ENCODE data around the gene CHD6.

CHD6 gene

GRCh38 chr20:41627611-41628244 lies 9.6 kb upstream of the CHD6 start:
- POLR2A ChIA-PET, result no interaction called here
- no peak for TF ChIP-seq ZNF473 (tag by site-specific recombination; IDR thresholded peaks at IDR 0.05)
- TF ChIP-seq ZNF416 (tag by site-specific recombination; IDR thresholded peaks at IDR 0.05), result no peak
- TF ChIP-seq ZNF24 (tag by site-specific recombination; IDR thresholded peaks at IDR 0.05), result no peak
- no peak for TF ChIP-seq ZNF140 (tag by site-specific recombination; IDR thresholded peaks at IDR 0.05)
- no peak for TF ChIP-seq EGR2 (tag by site-specific recombination; IDR thresholded peaks at IDR 0.05; ENCODE audit: low read depth)
- TF ChIP-seq ZNF664 (tag by site-specific recombination; IDR thresholded peaks at IDR 0.05), result no peak
- no peak for TF ChIP-seq ZNF138 (tag by site-specific recombination; IDR thresholded peaks at IDR 0.05; ENCODE audit: borderline replicate concordance)
- TF ChIP-seq, protein P1, sequence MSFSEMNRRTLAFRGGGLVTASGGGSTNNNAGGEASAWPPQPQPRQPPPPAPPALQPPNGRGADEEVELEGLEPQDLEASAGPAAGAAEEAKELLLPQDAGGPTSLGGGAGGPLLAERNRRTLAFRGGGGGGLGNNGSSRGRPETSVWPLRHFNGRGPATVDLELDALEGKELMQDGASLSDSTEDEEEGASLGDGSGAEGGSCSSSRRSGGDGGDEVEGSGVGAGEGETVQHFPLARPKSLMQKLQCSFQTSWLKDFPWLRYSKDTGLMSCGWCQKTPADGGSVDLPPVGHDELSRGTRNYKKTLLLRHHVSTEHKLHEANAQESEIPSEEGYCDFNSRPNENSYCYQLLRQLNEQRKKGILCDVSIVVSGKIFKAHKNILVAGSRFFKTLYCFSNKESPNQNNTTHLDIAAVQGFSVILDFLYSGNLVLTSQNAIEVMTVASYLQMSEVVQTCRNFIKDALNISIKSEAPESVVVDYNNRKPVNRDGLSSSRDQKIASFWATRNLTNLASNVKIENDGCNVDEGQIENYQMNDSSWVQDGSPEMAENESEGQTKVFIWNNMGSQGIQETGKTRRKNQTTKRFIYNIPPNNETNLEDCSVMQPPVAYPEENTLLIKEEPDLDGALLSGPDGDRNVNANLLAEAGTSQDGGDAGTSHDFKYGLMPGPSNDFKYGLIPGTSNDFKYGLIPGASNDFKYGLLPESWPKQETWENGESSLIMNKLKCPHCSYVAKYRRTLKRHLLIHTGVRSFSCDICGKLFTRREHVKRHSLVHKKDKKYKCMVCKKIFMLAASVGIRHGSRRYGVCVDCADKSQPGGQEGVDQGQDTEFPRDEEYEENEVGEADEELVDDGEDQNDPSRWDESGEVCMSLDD (tag by site-specific recombination; IDR thresholded peaks at IDR 0.05), result no peak
- no peak for TF ChIP-seq WT1 (tag by site-specific recombination; IDR thresholded peaks at IDR 0.05)
- TF ChIP-seq SALL2 (tag by site-specific recombination; IDR thresholded peaks at IDR 0.05; ENCODE audit: borderline replicate concordance), result no peak
- TF ChIP-seq KLF8 (tag by site-specific recombination; IDR thresholded peaks at IDR 0.05), result no peak
- TF ChIP-seq ZEB2 (tag by site-specific recombination; IDR thresholded peaks at IDR 0.05), result no peak
- TF ChIP-seq ZNF670 (tag by site-specific recombination; IDR thresholded peaks at IDR 0.05; ENCODE audit: low read depth), result no peak
- TF ChIP-seq SP3 (tag by site-specific recombination; IDR thresholded peaks at IDR 0.05), result no peak
- TF ChIP-seq KLF9 (tag by site-specific recombination; IDR thresholded peaks at IDR 0.05; ENCODE audit: low read depth), result no peak
- Histone ChIP-seq H3K4me1 (ENCODE audit: control insufficient read depth, insufficient read depth, low read length) (no peaks in the 10 kb centered on the region), H3K9me3 (ENCODE audit: control insufficient read depth, insufficient read depth, low read depth, low read length) (no peaks in the 10 kb centered on the region), H3K27ac (ENCODE audit: extremely low read depth, low read depth, low read length) (no peak overlapping the region), H3K36me3 (ENCODE audit: control insufficient read depth in 2 of 2, insufficient read depth in 1 of 2, low read length in 2 of 2) (no peaks in the 10 kb centered on the region), H3K4me3 (ENCODE audit: low read depth, low read length) (no peak overlapping the region)
- CTCF ChIA-PET, result interaction anchor here (1.1 kb wide), 1 partner anchor 145 kb away, joined by 3 read pairs; no protein-coding TSS in a partner anchor

DNA sequence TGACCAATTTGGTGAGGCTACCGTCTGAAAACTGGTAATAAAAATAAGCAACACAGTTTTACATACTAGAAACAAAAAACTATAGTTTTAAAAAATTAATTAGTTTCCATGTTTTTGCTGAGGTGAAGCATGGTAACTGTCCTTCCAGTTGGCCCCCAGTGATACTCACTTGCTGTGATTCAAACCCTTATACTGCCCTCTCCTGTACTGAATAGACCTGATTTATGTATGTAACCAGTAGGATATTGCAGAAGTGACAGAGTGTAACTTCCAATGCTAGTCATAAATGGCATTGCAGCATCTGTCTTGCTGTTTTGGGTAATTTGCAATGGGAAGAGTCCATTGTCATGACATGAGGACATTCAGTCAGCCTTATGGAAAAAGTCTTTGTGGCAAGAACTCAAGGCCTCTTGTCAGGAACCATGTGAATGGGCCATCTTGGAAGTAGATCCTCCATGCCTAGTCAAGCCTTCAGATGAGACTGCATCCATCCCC lies 8.9 kb upstream of the CHD6 start:
- Histone ChIP-seq H3K4me3 (ENCODE audit: low read depth, low read length) (no peak overlapping the region), H3K36me3 (ENCODE audit: control insufficient read depth in 2 of 2, insufficient read depth in 1 of 2, low read length in 2 of 2) (no peaks in the 10 kb centered on the region), H3K27ac (ENCODE audit: extremely low read depth, low read depth, low read length) (no peak overlapping the region), H3K4me1 (ENCODE audit: control insufficient read depth, insufficient read depth, low read length) (no peaks in the 10 kb centered on the region), H3K9me3 (ENCODE audit: control insufficient read depth, insufficient read depth, low read depth, low read length) (no peaks in the 10 kb centered on the region)
- CTCF ChIA-PET, result interaction anchor here (0.6 to 1.1 kb wide), 3 partner anchors 127 to 846 kb away, joined by 3 read pairs; no protein-coding TSS in a partner anchor
- POLR2A ChIA-PET, result no interaction called here
- TF ChIP-seq ZNF518A (tag by site-specific recombination; conservative IDR thresholded peaks at IDR 0.05; ENCODE audit: low read depth) (no peak), YY1 (tag by site-specific recombination; IDR thresholded peaks at IDR 0.05) (no peak), ZBTB1 (tag by site-specific recombination; IDR thresholded peaks at IDR 0.05) (no peak), ZNF639 (tag by site-specific recombination; IDR thresholded peaks at IDR 0.05) (no peak)
- TF ChIP-seq, protein P2, sequence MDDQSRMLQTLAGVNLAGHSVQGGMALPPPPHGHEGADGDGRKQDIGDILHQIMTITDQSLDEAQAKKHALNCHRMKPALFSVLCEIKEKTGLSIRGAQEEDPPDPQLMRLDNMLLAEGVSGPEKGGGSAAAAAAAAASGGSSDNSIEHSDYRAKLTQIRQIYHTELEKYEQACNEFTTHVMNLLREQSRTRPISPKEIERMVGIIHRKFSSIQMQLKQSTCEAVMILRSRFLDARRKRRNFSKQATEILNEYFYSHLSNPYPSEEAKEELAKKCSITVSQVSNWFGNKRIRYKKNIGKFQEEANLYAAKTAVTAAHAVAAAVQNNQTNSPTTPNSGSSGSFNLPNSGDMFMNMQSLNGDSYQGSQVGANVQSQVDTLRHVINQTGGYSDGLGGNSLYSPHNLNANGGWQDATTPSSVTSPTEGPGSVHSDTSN (CRISPR knock-in tag; IDR thresholded peaks at IDR 0.05), result no peak
- TF ChIP-seq, protein P3, sequence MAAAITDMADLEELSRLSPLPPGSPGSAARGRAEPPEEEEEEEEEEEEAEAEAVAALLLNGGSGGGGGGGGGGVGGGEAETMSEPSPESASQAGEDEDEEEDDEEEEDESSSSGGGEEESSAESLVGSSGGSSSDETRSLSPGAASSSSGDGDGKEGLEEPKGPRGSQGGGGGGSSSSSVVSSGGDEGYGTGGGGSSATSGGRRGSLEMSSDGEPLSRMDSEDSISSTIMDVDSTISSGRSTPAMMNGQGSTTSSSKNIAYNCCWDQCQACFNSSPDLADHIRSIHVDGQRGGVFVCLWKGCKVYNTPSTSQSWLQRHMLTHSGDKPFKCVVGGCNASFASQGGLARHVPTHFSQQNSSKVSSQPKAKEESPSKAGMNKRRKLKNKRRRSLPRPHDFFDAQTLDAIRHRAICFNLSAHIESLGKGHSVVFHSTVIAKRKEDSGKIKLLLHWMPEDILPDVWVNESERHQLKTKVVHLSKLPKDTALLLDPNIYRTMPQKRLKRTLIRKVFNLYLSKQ (tag by site-specific recombination; IDR thresholded peaks at IDR 0.05; ENCODE audit: borderline replicate concordance), result no peak
- TF ChIP-seq, protein P4, sequence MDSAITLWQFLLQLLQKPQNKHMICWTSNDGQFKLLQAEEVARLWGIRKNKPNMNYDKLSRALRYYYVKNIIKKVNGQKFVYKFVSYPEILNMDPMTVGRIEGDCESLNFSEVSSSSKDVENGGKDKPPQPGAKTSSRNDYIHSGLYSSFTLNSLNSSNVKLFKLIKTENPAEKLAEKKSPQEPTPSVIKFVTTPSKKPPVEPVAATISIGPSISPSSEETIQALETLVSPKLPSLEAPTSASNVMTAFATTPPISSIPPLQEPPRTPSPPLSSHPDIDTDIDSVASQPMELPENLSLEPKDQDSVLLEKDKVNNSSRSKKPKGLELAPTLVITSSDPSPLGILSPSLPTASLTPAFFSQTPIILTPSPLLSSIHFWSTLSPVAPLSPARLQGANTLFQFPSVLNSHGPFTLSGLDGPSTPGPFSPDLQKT (IDR thresholded peaks at IDR 0.05; ENCODE audit: borderline replicate concordance, low read depth, low read length), result no peak
